Loucy (cell line): ENCODE results near the gene ABCA8.

ENCODE experiments used
- H2AFZ ChIP-seq: fragments of 200-600 bp; sonication (generic); 2 replicates; pipeline ENCODE4 v1.6.0; 2016; ENCODE audit warnings: antibody characterized with exemption, mild to moderate bottlenecking, low read length, moderate library complexity
- H3F3A ChIP-seq: fragments of 200-600 bp; 2 replicates; pipeline ENCODE4 v1.6.0; 2016; ENCODE audit warnings: antibody characterized with exemption, low read depth, mild to moderate bottlenecking
- H3K27me3 ChIP-seq: fragments of 200-600 bp; sonication (generic); 2 replicates; pipeline ENCODE4 v1.6.1; 2014; ENCODE audit warnings: low read length, mild to moderate bottlenecking; ENCODE audit not compliant: insufficient read depth, poor library complexity, severe bottlenecking
- H3K36me3 ChIP-seq: fragments of 200-600 bp; sonication (generic); 2 replicates; pipeline ENCODE4 v1.6.1; 2016; ENCODE audit warnings: low read length; ENCODE audit not compliant: insufficient read depth
- H3K4me1 ChIP-seq: fragments of 200-600 bp; sonication (generic); 2 replicates; pipeline ENCODE4 v1.5.1; 2014; ENCODE audit warnings: low read length, mild to moderate bottlenecking; ENCODE audit not compliant: insufficient read depth, poor library complexity, severe bottlenecking
- H3K4me2 ChIP-seq: fragments of 200-600 bp; sonication (generic); 2 replicates; pipeline ENCODE4 v1.6.0; 2014; ENCODE audit warnings: antibody characterized with exemption, low read length, low read depth, mild to moderate bottlenecking; ENCODE audit not compliant: poor library complexity, severe bottlenecking
- H3K4me3 ChIP-seq: fragments of 200-600 bp; sonication (generic); 2 replicates; pipeline ENCODE4 v1.5.1; 2014; ENCODE audit warnings: low read length, mild to moderate bottlenecking, mixed read lengths; ENCODE audit not compliant: poor library complexity, severe bottlenecking
- H3K79me2 ChIP-seq: fragments of 200-600 bp; sonication (generic); 2 replicates; pipeline ENCODE4 v1.6.1; 2014; ENCODE audit warnings: low read length; ENCODE audit not compliant: insufficient read depth
- H3K9ac ChIP-seq: fragments of 200-600 bp; sonication (generic); 2 replicates; pipeline ENCODE4 v1.6.0; 2014; ENCODE audit warnings: mild to moderate bottlenecking, low read depth, low read length, moderate library complexity; ENCODE audit not compliant: poor library complexity, severe bottlenecking
- H3K9me2 ChIP-seq: fragments of 200-600 bp; sonication (generic); replicated peaks from 2 replicates; pipeline ENCODE4 v1.6.1; 2016; ENCODE audit warnings: low read depth, low read length, mixed read lengths
- H3K9me3 ChIP-seq: fragments of 200-600 bp; sonication (generic); 2 replicates; pipeline ENCODE4 v1.6.1; 2014; ENCODE audit warnings: mild to moderate bottlenecking, antibody characterized with exemption, low read length, low read depth; ENCODE audit not compliant: insufficient read depth
- H4K20me1 ChIP-seq: fragments of 200-600 bp; sonication (generic); 2 replicates; pipeline ENCODE4 v1.6.0; 2014; ENCODE audit warnings: antibody characterized with exemption, low read length, mild to moderate bottlenecking; ENCODE audit not compliant: insufficient read depth, poor library complexity, severe bottlenecking
- EZH2phosphoT487 ChIP-seq: fragments of 200-600 bp; IDR thresholded peaks from 2 replicates; pipeline ENCODE4 v1.6.1; 2018; ENCODE audit warnings: antibody characterized with exemption, mild to moderate bottlenecking, moderate library complexity, borderline replicate concordance
- TF ChIP-seq, protein P1 (sequence below): fragments of 200-600 bp; sonication (generic); conservative IDR thresholded peaks from 2 replicates; pipeline ENCODE4 v1.5.1; 2014; ENCODE audit warnings: mild to moderate bottlenecking, antibody characterized with exemption, low read length

Gene ABCA8

DNA sequence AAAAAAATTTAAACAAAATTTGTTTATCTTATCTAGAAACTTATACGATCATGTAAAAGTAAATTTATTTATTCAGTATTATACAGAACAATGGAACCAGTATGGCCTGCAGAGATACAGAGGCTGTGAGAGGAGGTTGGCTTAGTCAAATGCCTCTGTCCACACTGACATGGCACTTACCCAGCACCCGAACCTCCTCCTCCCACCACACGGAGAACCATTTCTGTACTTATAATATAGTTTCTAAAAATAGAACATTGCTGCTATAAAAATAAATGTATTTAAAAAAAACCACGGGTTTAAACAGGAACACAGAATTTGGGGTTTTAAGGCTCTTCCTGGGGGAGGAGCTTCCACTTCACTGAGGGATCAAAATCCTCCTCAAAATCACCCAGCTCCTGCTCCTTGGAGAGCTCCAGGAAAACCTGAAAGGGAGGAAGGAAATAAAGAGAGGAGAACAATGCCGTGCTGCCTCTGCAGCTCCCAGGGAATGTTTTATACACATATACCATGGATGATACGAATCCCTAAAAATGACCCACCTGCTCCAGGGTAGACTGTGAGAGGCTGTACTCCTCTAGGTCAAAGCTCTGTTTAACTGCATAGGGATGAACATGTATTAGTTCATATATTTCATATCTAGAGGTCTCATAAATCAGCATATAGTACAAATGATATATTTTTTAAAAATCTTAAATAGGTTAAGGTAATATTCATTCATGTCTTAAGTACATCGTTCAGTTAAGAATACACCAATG, 87.3 kb downstream of the ABCA8 start:
- Histone ChIP-seq H3K27me3 (no peaks in the 10 kb centered on the region), H3K79me2 (no peaks in the 10 kb centered on the region), H3K4me2 (no peak overlapping the region), H4K20me1 (no peaks in the 10 kb centered on the region), H3K9ac (no peak overlapping the region), H2AFZ (no peak overlapping the region), H3K4me3 (no peak overlapping the region), H3K4me1 (no peaks in the 10 kb centered on the region), H3K9me2 (no peaks in the 10 kb centered on the region; the same call in 1 of the 2 replicates), H3K36me3 (no peaks in the 10 kb centered on the region), H3K9me3 (0 out of 2 replicates have a peak, but pooled peaks cover 3% of the 10 kb centered on the region), H3F3A (no peaks in the 10 kb centered on the region)
- TF ChIP-seq, protein P1, sequence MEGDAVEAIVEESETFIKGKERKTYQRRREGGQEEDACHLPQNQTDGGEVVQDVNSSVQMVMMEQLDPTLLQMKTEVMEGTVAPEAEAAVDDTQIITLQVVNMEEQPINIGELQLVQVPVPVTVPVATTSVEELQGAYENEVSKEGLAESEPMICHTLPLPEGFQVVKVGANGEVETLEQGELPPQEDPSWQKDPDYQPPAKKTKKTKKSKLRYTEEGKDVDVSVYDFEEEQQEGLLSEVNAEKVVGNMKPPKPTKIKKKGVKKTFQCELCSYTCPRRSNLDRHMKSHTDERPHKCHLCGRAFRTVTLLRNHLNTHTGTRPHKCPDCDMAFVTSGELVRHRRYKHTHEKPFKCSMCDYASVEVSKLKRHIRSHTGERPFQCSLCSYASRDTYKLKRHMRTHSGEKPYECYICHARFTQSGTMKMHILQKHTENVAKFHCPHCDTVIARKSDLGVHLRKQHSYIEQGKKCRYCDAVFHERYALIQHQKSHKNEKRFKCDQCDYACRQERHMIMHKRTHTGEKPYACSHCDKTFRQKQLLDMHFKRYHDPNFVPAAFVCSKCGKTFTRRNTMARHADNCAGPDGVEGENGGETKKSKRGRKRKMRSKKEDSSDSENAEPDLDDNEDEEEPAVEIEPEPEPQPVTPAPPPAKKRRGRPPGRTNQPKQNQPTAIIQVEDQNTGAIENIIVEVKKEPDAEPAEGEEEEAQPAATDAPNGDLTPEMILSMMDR = no peak
- no peak for TF ChIP-seq EZH2phosphoT487

DNA sequence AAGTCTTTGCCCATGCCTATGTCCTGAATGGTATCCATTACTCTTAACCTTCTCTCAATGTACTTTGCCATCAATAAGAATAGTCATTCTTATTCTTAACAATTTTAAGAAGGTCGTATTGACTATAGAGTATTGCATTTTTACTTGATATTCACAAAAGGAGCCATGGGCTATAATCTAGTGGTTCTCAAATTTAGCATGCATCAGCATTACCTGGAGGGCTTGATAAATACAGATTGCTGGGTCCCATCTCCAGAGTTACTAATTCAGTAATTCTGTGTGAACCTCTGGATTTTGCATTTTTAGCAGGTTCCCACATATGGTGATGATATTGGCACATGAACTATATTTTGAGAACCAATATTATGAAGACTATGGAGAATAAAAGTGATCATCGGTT, 89.6 kb downstream of the ABCA8 start:
- no peaks in the 10 kb centered on the region for H3K4me1 ChIP-seq
- TF ChIP-seq EZH2phosphoT487 = no peak
- TF ChIP-seq, protein P1 = no peak
- no peaks in the 10 kb centered on the region for H3K36me3 ChIP-seq
- H4K20me1 ChIP-seq = no peaks in the 10 kb centered on the region
- no peak overlapping the region for H2AFZ ChIP-seq
- H3K4me2 ChIP-seq = no peak overlapping the region
- no peak overlapping the region for H3K9ac ChIP-seq
- H3K9me2 ChIP-seq = no peaks in the 10 kb centered on the region; the same call in 1 of the 2 replicates
- no peak overlapping the region for H3K4me3 ChIP-seq
- H3K27me3 ChIP-seq = no peaks in the 10 kb centered on the region
- H3K9me3 ChIP-seq = no peaks in the 10 kb centered on the region
- H3F3A ChIP-seq = no peaks in the 10 kb centered on the region
- H3K79me2 ChIP-seq = no peaks in the 10 kb centered on the region

DNA sequence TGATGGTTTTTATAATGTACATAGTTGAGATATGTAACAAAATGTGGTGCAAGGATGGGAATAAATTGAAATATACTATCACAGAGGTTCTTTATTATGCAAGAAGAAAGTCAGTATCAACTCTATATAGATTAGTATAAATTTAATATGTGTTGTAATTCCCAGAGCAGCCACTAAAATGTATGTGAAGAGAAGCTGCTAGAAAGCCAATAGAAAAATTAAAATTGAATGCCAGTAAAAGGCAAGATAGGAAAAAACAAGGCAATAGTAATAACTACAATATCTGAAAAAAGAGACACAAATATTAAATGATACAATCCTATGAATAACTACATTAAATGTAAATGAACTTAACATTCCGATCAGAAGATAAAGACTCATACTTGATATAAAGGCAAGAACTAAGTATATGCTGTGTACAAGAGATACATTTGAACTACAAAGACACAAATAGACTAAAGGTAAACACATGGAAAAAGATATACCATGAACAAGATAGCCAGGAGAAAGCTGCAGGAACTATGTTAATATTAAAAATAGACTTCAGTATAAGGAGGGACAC, 92.0 kb downstream of the ABCA8 start:
- Histone ChIP-seq H4K20me1 (no peaks in the 10 kb centered on the region), H3K9me2 (no peaks in the 10 kb centered on the region; the same call in 1 of the 2 replicates), H3K4me3 (no peak overlapping the region), H3K27me3 (no peaks in the 10 kb centered on the region), H3K36me3 (no peaks in the 10 kb centered on the region), H3K4me1 (no peaks in the 10 kb centered on the region), H3K9me3 (no peaks in the 10 kb centered on the region), H3K79me2 (no peaks in the 10 kb centered on the region), H3F3A (no peaks in the 10 kb centered on the region), H2AFZ (no peak overlapping the region), H3K4me2 (no peak overlapping the region), H3K9ac (no peak overlapping the region)
- no peak for TF ChIP-seq EZH2phosphoT487
- TF ChIP-seq, protein P1 = no peak; the same call in 1 of the 2 replicates
